ENCODE data around the gene KAT2B.
A peak's percentile ranks its signal among the peaks of the same experiment; 100 is the strongest.

The KAT2B gene

DNA sequence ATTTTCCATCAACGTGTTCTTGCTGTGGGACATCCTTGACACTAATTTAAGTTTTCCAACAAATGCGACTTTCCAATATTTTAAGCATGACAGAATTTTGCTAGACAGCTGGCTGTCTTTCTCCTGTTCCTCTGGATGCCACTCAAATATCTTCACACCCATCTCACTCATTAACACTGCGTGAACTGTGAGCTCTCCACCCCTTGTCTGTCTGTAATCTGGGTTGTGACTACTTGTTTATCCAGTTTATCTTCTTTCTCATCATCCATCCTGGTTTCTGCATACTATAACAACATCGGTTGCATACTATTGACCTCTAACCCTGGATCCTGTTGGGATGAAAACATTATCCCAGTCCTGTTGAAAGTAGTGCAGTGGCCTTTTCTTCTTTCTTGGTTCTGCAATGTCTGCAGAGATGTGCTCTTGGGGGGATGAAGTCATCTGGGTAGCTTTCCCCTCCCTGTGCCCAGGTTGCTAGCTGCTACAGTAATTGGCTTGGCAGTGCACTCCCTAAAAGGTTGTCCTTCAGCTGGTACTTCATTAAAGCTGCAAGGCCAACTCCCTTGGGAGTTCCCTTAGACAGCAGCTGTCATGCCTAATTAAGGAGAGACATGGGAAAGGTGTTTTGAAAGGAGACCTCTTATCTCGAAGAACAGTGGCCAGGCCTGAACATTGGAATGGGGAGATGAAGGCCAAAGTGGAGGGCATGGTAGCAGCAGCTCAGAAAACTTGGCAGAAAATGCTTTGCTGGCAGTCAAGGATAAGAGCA, 24.7 kb downstream of the KAT2B start:
- no peaks in the 10 kb centered on the region for H3K9me3 Mint-ChIP-seq
- no peak overlapping the region for H3K4me3 Mint-ChIP-seq
- no peak for ATAC-seq (ENCODE audit: low read depth)
- no peaks in the 10 kb centered on the region for H3K27me3 Mint-ChIP-seq
- H3K4me1 Mint-ChIP-seq = peaks cover 38% of the 10 kb centered on the region
- H3K36me3 Mint-ChIP-seq = peaks cover 6% of the 10 kb centered on the region
- no peak for DNase-seq (ENCODE audit: low spot score in 2 of 2)
- H3K27ac Mint-ChIP-seq = no peak overlapping the region

GRCh38 chr3:20066079-20066478, 25.8 kb downstream of the KAT2B start:
- Mint-ChIP-seq H3K4me1 (peaks cover 33% of the 10 kb centered on the region), H3K27ac (no peak overlapping the region)
- no peak for DNase-seq (ENCODE audit: low spot score in 2 of 2)

GRCh38 chr3:20066850-20067617, 26.8 kb downstream of the KAT2B start:
- peaks cover 15% of the 10 kb centered on the region for H3K36me3 Mint-ChIP-seq
- ATAC-seq (ENCODE audit: low read depth) (no peak), DNase-seq (ENCODE audit: low spot score in 2 of 2) (no peak)
- no peaks in the 10 kb centered on the region for H3K9me3 Mint-ChIP-seq
- H3K4me1 Mint-ChIP-seq = peaks cover 29% of the 10 kb centered on the region
- H3K27me3 Mint-ChIP-seq = no peaks in the 10 kb centered on the region
- no peak overlapping the region for H3K27ac Mint-ChIP-seq
- no peak overlapping the region for H3K4me3 Mint-ChIP-seq

More at GRCh38 chr3:20066079-20066478, 25.8 kb downstream of the KAT2B start:
- no peaks in the 10 kb centered on the region for H3K9me3 Mint-ChIP-seq
- no peak overlapping the region for H3K4me3 Mint-ChIP-seq
- H3K36me3 Mint-ChIP-seq = peaks cover 6% of the 10 kb centered on the region
- ATAC-seq (ENCODE audit: low read depth) = no peak
- no peaks in the 10 kb centered on the region for H3K27me3 Mint-ChIP-seq

DNA sequence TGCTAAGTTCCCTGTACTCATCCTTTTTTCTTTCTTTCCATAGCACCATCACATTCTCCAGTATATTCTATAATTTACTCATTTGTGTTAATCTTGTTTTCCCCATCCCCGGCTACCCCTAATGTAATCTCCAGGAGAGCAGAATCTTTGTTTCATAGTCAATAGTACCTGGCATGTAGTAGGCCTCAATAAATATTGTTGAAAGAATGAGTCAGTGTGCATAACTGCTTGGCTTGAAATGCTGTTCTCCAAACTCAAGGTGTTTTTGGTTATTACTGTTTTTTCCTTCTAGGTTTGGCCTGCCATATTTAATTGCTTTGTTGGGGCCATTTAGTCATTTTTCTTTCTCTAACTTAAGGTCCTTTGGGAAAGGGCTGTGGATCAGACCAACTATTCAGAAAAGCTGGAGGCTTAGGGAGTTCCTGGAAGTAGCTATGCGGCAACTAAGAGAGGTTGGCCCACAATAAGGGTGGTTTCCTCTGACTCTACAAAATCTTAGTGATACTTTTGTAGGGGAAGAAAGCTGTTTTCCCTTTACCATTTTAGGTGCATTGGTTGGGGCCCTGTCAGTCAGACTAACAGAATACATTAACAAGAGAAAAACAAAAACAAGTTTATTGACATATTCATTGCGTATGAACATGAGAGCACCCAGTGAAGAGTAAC, 28.4 kb downstream of the KAT2B start:
- H3K4me1 Mint-ChIP-seq = peaks cover 27% of the 10 kb centered on the region
- no peak for ATAC-seq (ENCODE audit: low read depth)
- DNase-seq (ENCODE audit: low spot score in 2 of 2) = no peak
- no peak overlapping the region for H3K4me3 Mint-ChIP-seq
- no peaks in the 10 kb centered on the region for H3K27me3 Mint-ChIP-seq
- H3K27ac Mint-ChIP-seq = no peak overlapping the region
- peaks cover 23% of the 10 kb centered on the region for H3K36me3 Mint-ChIP-seq
- H3K9me3 Mint-ChIP-seq = no peaks in the 10 kb centered on the region

- no peaks in the 10 kb centered on the region for H3K27me3 Mint-ChIP-seq
- H3K4me1 Mint-ChIP-seq = peaks cover 25% of the 10 kb centered on the region
- no peaks in the 10 kb centered on the region for H3K9me3 Mint-ChIP-seq
- H3K4me3 Mint-ChIP-seq = no peak overlapping the region
- ATAC-seq (ENCODE audit: low read depth) (no peak), DNase-seq (ENCODE audit: low spot score in 2 of 2) (no peak)
- H3K27ac Mint-ChIP-seq = no peak overlapping the region
- H3K36me3 Mint-ChIP-seq = peaks cover 23% of the 10 kb centered on the region
Observed at GRCh38 chr3:20069178-20069532, 28.9 kb downstream of the KAT2B start.

- DNase-seq (ENCODE audit: low spot score in 2 of 2) (no peak), ATAC-seq (ENCODE audit: low read depth) (no peak)
- Mint-ChIP-seq H3K9me3 (no peaks in the 10 kb centered on the region), H3K27ac (no peak overlapping the region), H3K4me3 (no peak overlapping the region), H3K27me3 (no peaks in the 10 kb centered on the region), H3K36me3 (peaks cover 27% of the 10 kb centered on the region), H3K4me1 (peaks cover 16% of the 10 kb centered on the region)
Observed at GRCh38 chr3:20071175-20071574, 30.9 kb downstream of the KAT2B start.

DNA sequence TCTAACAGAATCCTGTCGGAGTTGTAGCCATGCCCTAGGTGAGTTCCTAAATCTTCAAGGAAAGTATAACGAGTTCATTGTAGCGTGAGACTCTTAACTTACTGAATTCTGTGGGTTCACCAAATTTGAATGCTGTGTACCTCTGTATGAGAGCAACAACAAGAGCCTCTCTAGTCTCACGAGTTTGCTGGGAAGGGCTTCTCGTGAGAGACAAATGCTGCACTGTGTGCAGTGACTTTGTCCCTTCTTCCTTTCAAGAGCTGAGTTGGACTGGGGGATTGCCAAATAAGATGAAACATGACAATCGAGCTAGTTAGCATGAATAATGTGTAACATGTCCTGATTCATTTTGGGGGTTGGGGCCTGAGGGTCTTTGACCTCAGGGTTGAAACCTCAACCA, 32.2 kb downstream of the KAT2B start:
- no peak for ATAC-seq (ENCODE audit: low read depth)
- Mint-ChIP-seq H3K27me3 (no peaks in the 10 kb centered on the region), H3K4me1 (peaks cover 16% of the 10 kb centered on the region), H3K9me3 (no peaks in the 10 kb centered on the region), H3K36me3 (peaks cover 29% of the 10 kb centered on the region), H3K27ac (no peak overlapping the region), H3K4me3 (no peak overlapping the region)
- no peak for DNase-seq (ENCODE audit: low spot score in 2 of 2)

GRCh38 chr3:20073068-20073467, 32.8 kb downstream of the KAT2B start:
- Mint-ChIP-seq H3K4me3 (no peak overlapping the region), H3K36me3 (peaks cover 29% of the 10 kb centered on the region), H3K4me1 (peaks cover 14% of the 10 kb centered on the region), H3K9me3 (no peaks in the 10 kb centered on the region), H3K27ac (no peak overlapping the region), H3K27me3 (no peaks in the 10 kb centered on the region)
- ATAC-seq (ENCODE audit: low read depth) = no peak
- DNase-seq (ENCODE audit: low spot score in 2 of 2) = no peak

- ATAC-seq (ENCODE audit: low read depth) (no peak), DNase-seq (ENCODE audit: low spot score in 2 of 2) (no peak)
- Mint-ChIP-seq H3K36me3 (peaks cover 31% of the 10 kb centered on the region), H3K4me3 (no peak overlapping the region), H3K4me1 (peaks cover 9% of the 10 kb centered on the region), H3K9me3 (no peaks in the 10 kb centered on the region), H3K27ac (no peak overlapping the region), H3K27me3 (no peaks in the 10 kb centered on the region)
Observed at GRCh38 chr3:20073683-20074082, 33.4 kb downstream of the KAT2B start.

GRCh38 chr3:20074226-20075063, 34.2 kb downstream of the KAT2B start:
- peaks cover 5% of the 10 kb centered on the region for H3K4me1 Mint-ChIP-seq

GRCh38 chr3:20075197-20075596, 35.0 kb downstream of the KAT2B start:
- Mint-ChIP-seq H3K4me3 (no peak overlapping the region), H3K9me3 (no peaks in the 10 kb centered on the region), H3K4me1 (peaks cover 8% of the 10 kb centered on the region), H3K27me3 (no peaks in the 10 kb centered on the region), H3K27ac (peak overlapping the region; percentile 55), H3K36me3 (peaks cover 33% of the 10 kb centered on the region)
- DNase-seq (ENCODE audit: low spot score in 2 of 2) (no peak), ATAC-seq (ENCODE audit: low read depth) (no peak)

More at GRCh38 chr3:20074226-20075063, 34.2 kb downstream of the KAT2B start:
- DNase-seq (ENCODE audit: low spot score in 2 of 2) (no peak), ATAC-seq (ENCODE audit: low read depth) (no peak)
- H3K4me3 Mint-ChIP-seq = no peak overlapping the region
- no peak overlapping the region for H3K27ac Mint-ChIP-seq
- H3K27me3 Mint-ChIP-seq = no peaks in the 10 kb centered on the region
- H3K9me3 Mint-ChIP-seq = no peaks in the 10 kb centered on the region
- H3K36me3 Mint-ChIP-seq = peaks cover 31% of the 10 kb centered on the region

DNA sequence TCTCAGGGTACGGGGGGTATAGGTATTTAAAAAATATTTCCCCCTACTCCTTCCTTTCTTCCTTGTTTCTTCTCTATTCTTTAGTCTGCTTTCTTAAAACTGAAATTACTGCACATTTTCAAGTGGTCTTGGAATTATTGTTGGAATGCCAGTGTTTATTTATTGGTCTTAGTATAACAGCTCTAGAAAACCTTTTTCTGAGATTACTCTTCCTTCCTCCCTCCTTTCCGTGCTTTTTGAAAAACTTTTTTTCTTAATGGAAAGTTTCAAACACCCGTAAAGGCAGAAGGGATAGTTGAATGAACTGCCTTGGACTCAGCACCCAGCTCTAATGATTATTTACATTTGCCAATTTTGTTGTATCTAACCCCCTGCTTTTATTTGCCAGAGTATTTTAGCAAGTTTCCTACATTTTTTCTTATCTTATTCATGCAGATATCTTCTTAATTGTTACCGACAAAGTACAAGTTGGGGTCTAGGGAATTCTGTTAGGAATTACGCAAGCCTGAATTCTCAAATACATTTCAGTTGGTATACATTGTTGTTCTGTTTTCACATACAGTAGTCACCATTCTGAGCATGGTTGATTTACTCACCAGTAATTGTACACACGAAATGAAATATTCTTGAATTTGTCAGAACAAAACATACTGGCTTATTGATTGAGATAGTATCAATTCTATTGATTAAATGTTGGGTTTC, 36.2 kb downstream of the KAT2B start:
- Mint-ChIP-seq H3K4me3 (no peak overlapping the region), H3K36me3 (peaks cover 31% of the 10 kb centered on the region)
- ATAC-seq (ENCODE audit: low read depth) = no peak

DNA sequence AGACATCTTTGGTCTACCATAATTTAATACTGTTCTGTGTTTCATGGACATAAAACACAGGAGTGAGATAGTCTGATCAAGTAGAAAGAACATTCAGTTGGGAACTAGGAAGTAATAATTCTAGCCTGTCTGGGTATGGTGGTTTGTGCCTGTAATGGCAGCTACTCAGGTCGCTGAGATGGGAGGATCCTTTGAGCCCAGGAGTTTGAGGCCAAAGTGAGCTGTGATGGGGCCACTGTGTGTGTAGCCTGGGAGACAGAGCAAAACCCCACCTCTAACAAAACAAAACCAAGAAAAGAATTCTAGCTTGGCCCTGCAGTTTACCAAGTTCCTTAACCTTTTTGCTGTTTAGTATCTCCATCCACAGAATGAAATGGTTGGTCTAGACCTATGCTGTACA, 36.8 kb downstream of the KAT2B start:
- H3K4me1 Mint-ChIP-seq = peaks cover 9% of the 10 kb centered on the region
- peaks cover 26% of the 10 kb centered on the region for H3K36me3 Mint-ChIP-seq
- H3K9me3 Mint-ChIP-seq = no peaks in the 10 kb centered on the region
- no peaks in the 10 kb centered on the region for H3K27me3 Mint-ChIP-seq
- H3K27ac Mint-ChIP-seq = no peak overlapping the region
- DNase-seq (ENCODE audit: low spot score in 2 of 2) (no peak), ATAC-seq (ENCODE audit: low read depth) (no peak)
- no peak overlapping the region for H3K4me3 Mint-ChIP-seq

More for the DNA sequence above, 36.2 kb downstream of the KAT2B start:
- H3K4me1 Mint-ChIP-seq = peaks cover 9% of the 10 kb centered on the region
- no peaks in the 10 kb centered on the region for H3K27me3 Mint-ChIP-seq
- H3K9me3 Mint-ChIP-seq = no peaks in the 10 kb centered on the region
- H3K27ac Mint-ChIP-seq = no peak overlapping the region
- no peak for DNase-seq (ENCODE audit: low spot score in 2 of 2)
